ENCODE data around the gene TP53AIP1.

TP53AIP1 gene

GRCh38 chr11:128927683-128928336 is 14.9 kb downstream of the TP53AIP1 start:
- no peak for DNase-seq (ENCODE audit: low read depth)
- H3K4me3 ChIP-seq (ENCODE audit: low read length): no peak overlapping the region
- TF ChIP-seq CTCF (IDR thresholded peaks at IDR 0.05; ENCODE audit: insufficient read depth, low read depth, low read length, missing control alignments): no peak

- no peak for TF ChIP-seq CTCF (IDR thresholded peaks at IDR 0.05; ENCODE audit: insufficient read depth, low read depth, low read length, missing control alignments)
- DNase-seq (ENCODE audit: low read depth): no peak
These were observed 15.6 kb downstream of the TP53AIP1 start for GRCh38 chr11:128927108-128927461.

GRCh38 chr11:128926437-128927107 is 16.1 kb downstream of the TP53AIP1 start:
- no peak overlapping the region for H3K4me3 ChIP-seq (ENCODE audit: low read length)
- no peak for TF ChIP-seq CTCF (IDR thresholded peaks at IDR 0.05; ENCODE audit: insufficient read depth, low read depth, low read length, missing control alignments)
- no peak for DNase-seq (ENCODE audit: low read depth)

More at GRCh38 chr11:128927108-128927461, 15.6 kb downstream of the TP53AIP1 start:
- no peak overlapping the region for H3K4me3 ChIP-seq (ENCODE audit: low read length)

- H3K4me3 ChIP-seq (ENCODE audit: low read length): no peak overlapping the region
- TF ChIP-seq CTCF (IDR thresholded peaks at IDR 0.05; ENCODE audit: insufficient read depth, low read depth, low read length, missing control alignments): no peak
These were observed 16.7 kb downstream of the TP53AIP1 start for GRCh38 chr11:128926000-128926399.

GRCh38 chr11:128925250-128925600 is 17.4 kb downstream of the TP53AIP1 start:
- DNase-seq (ENCODE audit: low read depth): no peak
- TF ChIP-seq CTCF (IDR thresholded peaks at IDR 0.05; ENCODE audit: insufficient read depth, low read depth, low read length, missing control alignments): no peak
- no peak overlapping the region for H3K4me3 ChIP-seq (ENCODE audit: low read length)

More at GRCh38 chr11:128926000-128926399, 16.7 kb downstream of the TP53AIP1 start:
- DNase-seq (ENCODE audit: low read depth): no peak

GRCh38 chr11:128924510-128925249 is 18.0 kb downstream of the TP53AIP1 start:
- no peak for DNase-seq (ENCODE audit: low read depth)
- TF ChIP-seq CTCF (IDR thresholded peaks at IDR 0.05; ENCODE audit: insufficient read depth, low read depth, low read length, missing control alignments): no peak
- H3K4me3 ChIP-seq (ENCODE audit: low read length): no peak overlapping the region
